IMR-90 (cell line): ENCODE data around the gene TGM5. TPM values are rescaled to one million over a fixed set of nuclear protein-coding genes. Genes with fewer than 3 reads are reported as not detected.

Experiments
- ATAC-seq: fragments of 200-7000 bp; cut with Tn5 transposase; 2 replicates; pipeline ENCODE4 v1.9.1; 2020; ENCODE audit warnings: low read depth, mild to moderate bottlenecking, moderate library complexity
- BruUV-seq: library from RNA; stranded (reverse); fragments of 400-500 nt; replicated peaks from 2 replicates; lab custom pipeline; 2021; lab: Mats Ljungman, UMichigan
- CTCF ChIA-PET: fragments of 300-600 bp; formaldehyde crosslinking; extraction: SDS; loops from one replicate; lab custom pipeline; 2021; ENCODE audit warnings: antibody characterized with exemption; lab: Yijun Ruan, JAX
- POLR2A ChIA-PET: fragments of 300-600 bp; sonication (Branson Sonifier 250); formaldehyde crosslinking; loops from one replicate; lab custom pipeline; 2022; ENCODE audit warnings: antibody characterized with exemption; ENCODE audit not compliant: unreplicated experiment; lab: Charles Lee
- DNase-seq: peaks from one replicate; pipeline ENCODE4 v3.0.0; 2013
- H2AFZ ChIP-seq: replicated peaks from 2 replicates; pipeline ENCODE3; 2013; ENCODE audit warnings: low read length, mild to moderate bottlenecking; ENCODE audit not compliant: poor library complexity
- H2AK5ac ChIP-seq: 2 replicates; pipeline ENCODE4 v1.6.1; 2013; ENCODE audit warnings: low read depth, low read length, inconsistent platforms
- H2AK9ac ChIP-seq: replicated peaks from 2 replicates; pipeline ENCODE3; 2013; ENCODE audit warnings: mild to moderate bottlenecking, low read depth, low read length, moderate library complexity; ENCODE audit not compliant: poor library complexity
- H2BK120ac ChIP-seq: 2 replicates; pipeline ENCODE4 v1.6.1; 2013; ENCODE audit warnings: low read depth, low read length, inconsistent platforms
- H2BK15ac ChIP-seq: 3 replicates; pipeline ENCODE4 v1.6.1; 2013; ENCODE audit warnings: low read depth, low read length, inconsistent platforms
- H2BK20ac ChIP-seq: 2 replicates; pipeline ENCODE4 v1.6.1; 2013; ENCODE audit warnings: low read depth, mild to moderate bottlenecking, inconsistent platforms, low read length, moderate library complexity
- H2BK5ac ChIP-seq: 2 replicates; pipeline ENCODE4 v1.6.1; 2013; ENCODE audit warnings: mild to moderate bottlenecking, low read depth, low read length, inconsistent platforms; ENCODE audit not compliant: poor library complexity, severe bottlenecking
- H3K14ac ChIP-seq: replicated peaks from 2 replicates; pipeline ENCODE4 v1.6.1; 2013; ENCODE audit warnings: low read depth, low read length, inconsistent platforms
- H3K18ac ChIP-seq: 2 replicates; pipeline ENCODE4 v1.6.1; 2013; ENCODE audit warnings: low read depth, low read length, control low read depth
- H3K23ac ChIP-seq: 2 replicates; pipeline ENCODE4 v1.6.1; 2013; ENCODE audit warnings: low read depth, low read length, inconsistent platforms
- H3K27ac ChIP-seq: 2 replicates; pipeline ENCODE4 v1.5.1; 2013; ENCODE audit warnings: mild to moderate bottlenecking, control low read depth, low read length; ENCODE audit not compliant: insufficient read depth
- H3K27me3 ChIP-seq: 2 replicates; pipeline ENCODE4 v1.6.1; 2013; ENCODE audit warnings: low read length; ENCODE audit not compliant: control insufficient read depth, insufficient read depth
- H3K36me3 ChIP-seq: 2 replicates; pipeline ENCODE4 v1.6.1; 2013; ENCODE audit warnings: low read length, mixed read lengths; ENCODE audit not compliant: control insufficient read depth, insufficient read depth
- H3K4ac ChIP-seq: 2 replicates; pipeline ENCODE4 v1.6.1; 2013; ENCODE audit warnings: low read depth, low read length, inconsistent platforms
- H3K4me1 ChIP-seq: 2 replicates; pipeline ENCODE4 v1.6.1; 2013; ENCODE audit warnings: low read length, mixed read lengths; ENCODE audit not compliant: control insufficient read depth, insufficient read depth
- H3K4me2 ChIP-seq: 2 replicates; pipeline ENCODE4 v1.6.1; 2013; ENCODE audit warnings: low read depth, mild to moderate bottlenecking, control low read depth, low read length, moderate library complexity
- H3K4me3 ChIP-seq: 2 replicates; pipeline ENCODE4 v1.5.1; 2013; ENCODE audit warnings: low read depth, mild to moderate bottlenecking, control low read depth, low read length, moderate library complexity; ENCODE audit not compliant: insufficient read depth
- H3K56ac ChIP-seq: 2 replicates; pipeline ENCODE4 v1.6.1; 2013; ENCODE audit warnings: low read length, inconsistent platforms; ENCODE audit not compliant: insufficient read depth; ENCODE audit errors: extremely low read depth
- H3K79me1 ChIP-seq, 2 experiments: 2 replicates each; pipeline ENCODE4 v1.6.1; 2013; ENCODE audit warnings: low read length in 2 of 2, inconsistent platforms in 1 of 2, low read depth in 1 of 2
- H3K9ac ChIP-seq: 2 replicates; pipeline ENCODE4 v1.6.1; 2013; ENCODE audit warnings: low read depth, low read length, control low read depth
- H3K9me1 ChIP-seq: 2 replicates; pipeline ENCODE4 v1.6.1; 2013; ENCODE audit warnings: low read length, inconsistent platforms; ENCODE audit not compliant: insufficient read depth
- H3K9me3 ChIP-seq: 2 replicates; pipeline ENCODE4 v1.6.1; 2013; ENCODE audit warnings: low read length; ENCODE audit not compliant: control insufficient read depth, insufficient read depth
- H4K20me1 ChIP-seq: 2 replicates; pipeline ENCODE4 v1.6.1; 2013; ENCODE audit warnings: low read length, inconsistent platforms; ENCODE audit not compliant: insufficient read depth
- H4K5ac ChIP-seq: 2 replicates; pipeline ENCODE4 v1.6.1; 2013; ENCODE audit warnings: mild to moderate bottlenecking, low read depth, low read length, control low read depth
- H4K8ac ChIP-seq, 2 experiments: 2 replicates each; pipeline ENCODE4 v1.6.1; 2013; ENCODE audit warnings: low read depth in 2 of 2, low read length in 2 of 2, control low read depth in 1 of 2, inconsistent platforms in 1 of 2
- H4K91ac ChIP-seq: 2 replicates; pipeline ENCODE4 v1.6.1; 2013; ENCODE audit warnings: low read depth, low read length, inconsistent platforms; ENCODE audit not compliant: insufficient read depth
- BHLHE40 ChIP-seq: fragments of 150-350 bp; IDR thresholded peaks from 2 replicates; pipeline ENCODE4 v1.6.1; 2016; ENCODE audit warnings: mild to moderate bottlenecking, low read depth, low read length
- CEBPB ChIP-seq: IDR thresholded peaks from 2 replicates; pipeline ENCODE4 v1.6.1; 2012; ENCODE audit warnings: low read depth, low read length, improper control_type of control experiment
- CHD1 ChIP-seq: IDR thresholded peaks from 2 replicates; pipeline ENCODE4 v1.6.1; 2012; ENCODE audit warnings: low read depth, low read length, improper control_type of control experiment
- FOS ChIP-seq: fragments of 150-350 bp; IDR thresholded peaks from 2 replicates; pipeline ENCODE4 v1.6.1; 2016; ENCODE audit warnings: low read depth, low read length
- MXI1 ChIP-seq: IDR thresholded peaks from 2 replicates; pipeline ENCODE4 v1.6.1; 2012; ENCODE audit warnings: low read depth, mild to moderate bottlenecking, low read length, moderate library complexity, borderline replicate concordance
- NFE2L2 ChIP-seq: fragments of 150-350 bp; IDR thresholded peaks from 2 replicates; pipeline ENCODE4 v1.6.1; 2016; ENCODE audit warnings: low read depth, mild to moderate bottlenecking, low read length
- RFX5 ChIP-seq: IDR thresholded peaks from 2 replicates; pipeline ENCODE4 v1.8.0; 2012; ENCODE audit warnings: low read depth, mild to moderate bottlenecking, low read length, moderate library complexity
- SMC3 ChIP-seq: fragments of 150-350 bp; IDR thresholded peaks from 2 replicates; pipeline ENCODE4 v1.6.1; 2016; ENCODE audit warnings: low read depth, mild to moderate bottlenecking, antibody characterized with exemption, low read length, moderate library complexity
- WGBS, 2 experiments: methylation state at CpG; one replicate each; pipeline versions ENCODE4 v1.1.5 to v1.1.7; 2013; ENCODE audit warnings: missing lambda C conversion rate in 2 of 2; ENCODE audit not compliant: insufficient read length in 1 of 2; ENCODE audit errors: extremely low coverage in 2 of 2; 5-methylcytosine and 5-hydroxymethylcytosine counted together
- dilution Hi-C: fragments of 300-500 bp; cut with HindIII; formaldehyde crosslinking; loops from one replicate; pipeline ENCODE4 v1.14.3; 2018; ENCODE audit warnings: low sequenced_read_pairs; ENCODE audit not compliant: unreplicated experiment
- in situ Hi-C: fragments of 300-500 bp; cut with MboI; formaldehyde crosslinking; loops from 3 replicates; pipeline ENCODE4 v1.14.3; 2019; ENCODE audit warnings: low sequenced_read_pairs, inconsistent platforms, mixed read lengths
- intact Hi-C: fragments of 100-400 bp; cut with micrococcal nuclease; formaldehyde crosslinking; loops from 2 replicates; pipeline ENCODE4 v1.10.0; 2022
- polyA plus RNA-seq, 3 experiments: library from polyadenylated mRNA; depleted of rRNA; stranded (reverse); fragments of >200 nt; gene quantifications; 2 replicates each; pipeline ENCODE4 v1.2.3, GENCODE V29; 2012; ENCODE audit warnings: low replicate concordance in 1 of 3
- total RNA-seq: library from RNA; depleted of rRNA; stranded (reverse); fragments of >200 nt; gene quantifications from 2 replicates; pipeline ENCODE4 v1.2.3, GENCODE V29; 2012
- TF ChIP-seq, protein P1 (sequence below): fragments of 150-350 bp; IDR thresholded peaks from 2 replicates; pipeline ENCODE4 v1.6.1; 2017; ENCODE audit warnings: mild to moderate bottlenecking, antibody characterized with exemption, low read length, low read depth
- TF ChIP-seq, protein P2 (sequence below): fragments of 150-350 bp; IDR thresholded peaks from 2 replicates; pipeline ENCODE4 v1.6.1; 2016; ENCODE audit warnings: low read depth, mild to moderate bottlenecking, low read length, moderate library complexity, borderline replicate concordance

The TGM5 gene
- total and polyA plus RNA-seq, 2 of the 4 experiments (the other 2 are of a cell fraction), result not detected

DNA sequence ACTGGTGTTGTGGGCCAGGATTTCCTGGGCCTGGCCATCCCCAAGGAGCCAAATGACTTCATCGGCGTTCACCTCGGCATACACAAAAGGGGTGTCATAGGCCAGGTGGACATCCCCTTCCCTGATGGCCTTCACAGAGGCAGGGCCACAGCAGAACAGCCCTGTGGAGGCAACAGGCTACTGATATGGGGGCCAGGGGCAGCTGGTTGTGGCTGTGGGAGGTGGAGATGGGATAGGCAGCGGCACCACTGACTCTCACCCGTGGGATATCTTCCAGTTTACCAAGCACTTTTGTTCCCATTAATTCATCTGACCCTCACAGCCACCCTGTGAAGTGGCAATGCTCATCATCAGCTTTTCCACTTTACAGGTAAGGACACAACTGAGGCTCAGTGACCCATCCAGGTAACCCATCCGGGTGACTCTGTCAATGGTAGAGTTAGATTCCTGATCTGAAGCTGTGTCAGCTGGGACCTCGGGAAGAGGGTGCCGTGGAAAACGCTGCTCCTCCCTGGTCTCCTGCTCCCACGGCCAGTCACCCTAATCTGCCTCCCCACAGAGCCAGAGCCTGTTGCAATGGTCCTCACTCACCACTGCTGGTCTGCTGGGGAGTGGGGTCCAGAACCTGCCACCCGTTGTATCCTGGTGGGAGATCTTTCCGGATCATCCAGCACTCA is 15.3 kb upstream of the TGM5 start:
- no peaks in the 10 kb centered on the region for H3K9me1 ChIP-seq
- H2AK5ac ChIP-seq, result no peak overlapping the region
- peak overlapping the region; percentile 24 for H2AFZ ChIP-seq
- dilution Hi-C loops, result no loop called here
- no peaks in the 10 kb centered on the region for H3K79me1 ChIP-seq
- CTCF ChIA-PET, result no interaction called here
- in situ Hi-C loops, result loop anchor here (5.0 kb wide), 1 partner anchor 95 kb away; the partner anchor contains the start of gene CCNDBP1
- H3K23ac ChIP-seq, result no peak overlapping the region
- no peak overlapping the region for H4K91ac ChIP-seq
- no peak overlapping the region for H3K4me2 ChIP-seq
- no peak overlapping the region for H3K4me3 ChIP-seq
- H2BK15ac ChIP-seq, result no peak overlapping the region
- no peak overlapping the region for H4K5ac ChIP-seq
- H2BK5ac ChIP-seq, result no peak overlapping the region
- H3K9me3 ChIP-seq, result no peaks in the 10 kb centered on the region
- no TSS peak for BruUV-seq
- no peak overlapping the region for H3K27ac ChIP-seq
- H3K4me1 ChIP-seq, result peaks cover 1% of the 10 kb centered on the region; the same call in 1 of the 2 replicates
- no peak overlapping the region for H2BK20ac ChIP-seq
- peaks cover 59% of the 10 kb centered on the region for H3K27me3 ChIP-seq
- no peak for ATAC-seq
- H4K20me1 ChIP-seq, result no peaks in the 10 kb centered on the region
- intact Hi-C loops, result no loop called here
- POLR2A ChIA-PET, result no interaction called here
- no CpG with 5 or more reads among the region's 12 CpGs for WGBS, 2 experiments
- H3K56ac ChIP-seq, result no peak overlapping the region
- no peak overlapping the region for H3K4ac ChIP-seq
- no peak overlapping the region for H2BK120ac ChIP-seq
- H3K18ac ChIP-seq, result no peak overlapping the region
- no peak overlapping the region for H2AK9ac ChIP-seq
- no peaks in the 10 kb centered on the region for H3K36me3 ChIP-seq
- no peak overlapping the region for H3K9ac ChIP-seq
- H4K8ac ChIP-seq, result no peak overlapping the region
- TF ChIP-seq NFE2L2 (no peak), RFX5 (no peak), MXI1 (no peak), BHLHE40 (no peak), CEBPB (no peak), FOS (no peak), CHD1 (no peak), SMC3 (no peak)
- TF ChIP-seq, protein P1, sequence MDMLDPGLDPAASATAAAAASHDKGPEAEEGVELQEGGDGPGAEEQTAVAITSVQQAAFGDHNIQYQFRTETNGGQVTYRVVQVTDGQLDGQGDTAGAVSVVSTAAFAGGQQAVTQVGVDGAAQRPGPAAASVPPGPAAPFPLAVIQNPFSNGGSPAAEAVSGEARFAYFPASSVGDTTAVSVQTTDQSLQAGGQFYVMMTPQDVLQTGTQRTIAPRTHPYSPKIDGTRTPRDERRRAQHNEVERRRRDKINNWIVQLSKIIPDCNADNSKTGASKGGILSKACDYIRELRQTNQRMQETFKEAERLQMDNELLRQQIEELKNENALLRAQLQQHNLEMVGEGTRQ, result no peak
- TF ChIP-seq, protein P2, sequence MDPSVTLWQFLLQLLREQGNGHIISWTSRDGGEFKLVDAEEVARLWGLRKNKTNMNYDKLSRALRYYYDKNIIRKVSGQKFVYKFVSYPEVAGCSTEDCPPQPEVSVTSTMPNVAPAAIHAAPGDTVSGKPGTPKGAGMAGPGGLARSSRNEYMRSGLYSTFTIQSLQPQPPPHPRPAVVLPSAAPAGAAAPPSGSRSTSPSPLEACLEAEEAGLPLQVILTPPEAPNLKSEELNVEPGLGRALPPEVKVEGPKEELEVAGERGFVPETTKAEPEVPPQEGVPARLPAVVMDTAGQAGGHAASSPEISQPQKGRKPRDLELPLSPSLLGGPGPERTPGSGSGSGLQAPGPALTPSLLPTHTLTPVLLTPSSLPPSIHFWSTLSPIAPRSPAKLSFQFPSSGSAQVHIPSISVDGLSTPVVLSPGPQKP, result no peak
- H3K14ac ChIP-seq, result no peak overlapping the region
- DNase-seq, result no peak
